ENCODE data around the gene DCBLD1.

GRCh38 chr6:117597755-117598154 is 115.3 kb downstream of the DCBLD1 start:
- no peak for TF ChIP-seq POLR2A (IDR thresholded peaks at IDR 0.05; ENCODE audit: low read depth)
- TF ChIP-seq, protein P1, sequence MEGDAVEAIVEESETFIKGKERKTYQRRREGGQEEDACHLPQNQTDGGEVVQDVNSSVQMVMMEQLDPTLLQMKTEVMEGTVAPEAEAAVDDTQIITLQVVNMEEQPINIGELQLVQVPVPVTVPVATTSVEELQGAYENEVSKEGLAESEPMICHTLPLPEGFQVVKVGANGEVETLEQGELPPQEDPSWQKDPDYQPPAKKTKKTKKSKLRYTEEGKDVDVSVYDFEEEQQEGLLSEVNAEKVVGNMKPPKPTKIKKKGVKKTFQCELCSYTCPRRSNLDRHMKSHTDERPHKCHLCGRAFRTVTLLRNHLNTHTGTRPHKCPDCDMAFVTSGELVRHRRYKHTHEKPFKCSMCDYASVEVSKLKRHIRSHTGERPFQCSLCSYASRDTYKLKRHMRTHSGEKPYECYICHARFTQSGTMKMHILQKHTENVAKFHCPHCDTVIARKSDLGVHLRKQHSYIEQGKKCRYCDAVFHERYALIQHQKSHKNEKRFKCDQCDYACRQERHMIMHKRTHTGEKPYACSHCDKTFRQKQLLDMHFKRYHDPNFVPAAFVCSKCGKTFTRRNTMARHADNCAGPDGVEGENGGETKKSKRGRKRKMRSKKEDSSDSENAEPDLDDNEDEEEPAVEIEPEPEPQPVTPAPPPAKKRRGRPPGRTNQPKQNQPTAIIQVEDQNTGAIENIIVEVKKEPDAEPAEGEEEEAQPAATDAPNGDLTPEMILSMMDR (IDR thresholded peaks at IDR 0.05), result no peak
